NCI-H1105 (cell line): ENCODE measurements around the gene VPS13D.

Source experiments
- DNase-seq: peaks from one replicate; lab custom pipeline; 2025; lab: John Stamatoyannopoulos, UW

VPS13D gene

GRCh38 chr1:12232221-12232620 is 2.4 kb downstream of the VPS13D start:
- no peak for DNase-seq

- no peak for DNase-seq
Measured at GRCh38 chr1:12244078-12244477, 14.2 kb downstream of the VPS13D start.

DNA sequence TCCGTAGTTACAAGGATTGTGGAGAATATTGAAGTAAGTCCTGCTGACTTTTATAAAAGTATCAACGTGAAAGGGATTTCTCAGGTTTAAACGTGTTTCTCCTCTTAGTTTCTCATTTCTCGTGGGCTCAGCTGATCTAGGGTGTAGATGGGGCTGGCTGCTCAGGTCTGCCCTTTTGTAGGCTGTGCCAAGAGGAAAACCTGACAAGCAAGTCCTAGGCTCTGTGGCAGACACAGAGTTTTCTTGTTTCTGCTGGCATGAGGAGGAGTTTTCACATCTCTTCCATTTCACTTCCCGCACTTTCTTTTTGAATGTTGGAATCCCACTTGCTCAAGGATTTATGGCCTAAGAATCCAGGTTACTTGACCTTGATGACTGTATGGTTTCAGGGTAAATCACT is 14.8 kb downstream of the VPS13D start:
- no peak for DNase-seq

GRCh38 chr1:12245116-12245515 is 15.3 kb downstream of the VPS13D start:
- DNase-seq: no peak

- DNase-seq: no peak
Measured at GRCh38 chr1:12245733-12246132, 15.9 kb downstream of the VPS13D start.

DNA sequence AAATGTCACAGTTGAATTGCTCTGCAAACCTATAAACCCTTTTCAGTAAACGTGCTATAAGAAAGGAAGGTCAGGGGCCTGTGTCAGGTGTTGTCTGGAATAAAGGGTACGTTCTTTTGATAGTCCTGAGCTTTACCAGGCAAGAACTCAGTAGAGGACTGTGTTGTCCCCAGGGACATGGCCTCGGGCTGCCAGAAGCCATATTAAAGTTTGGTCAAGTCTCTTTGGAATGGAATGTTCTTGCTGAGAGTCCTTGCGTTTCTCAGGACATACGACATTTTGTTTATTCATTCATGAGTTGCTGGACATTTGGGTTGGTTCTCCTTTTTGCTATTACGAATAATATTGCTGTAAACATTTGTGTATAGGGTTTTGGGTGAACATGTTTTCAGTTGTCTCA is 16.8 kb downstream of the VPS13D start:
- DNase-seq: no peak

- no peak for DNase-seq
Measured at GRCh38 chr1:12249181-12249580, 19.4 kb downstream of the VPS13D start.

DNA sequence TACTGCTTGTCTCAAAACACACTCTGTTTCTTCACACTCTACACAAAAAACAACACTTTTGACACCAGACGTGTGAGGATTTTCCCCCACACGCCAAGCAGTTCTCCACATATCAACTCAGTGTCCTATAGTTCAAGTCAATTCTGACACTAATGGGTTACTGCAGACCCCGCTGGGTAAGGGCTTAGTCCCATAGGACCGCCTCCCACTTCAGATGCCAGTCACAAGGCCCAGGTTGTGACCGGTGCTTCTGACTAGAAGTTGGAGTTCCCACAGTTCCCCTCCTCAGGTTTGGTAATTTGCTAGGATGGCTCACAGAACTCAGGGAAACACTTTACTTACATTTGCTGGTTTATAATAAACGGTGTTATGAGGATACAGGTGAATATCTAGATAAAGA is 19.9 kb downstream of the VPS13D start:
- DNase-seq: no peak

DNA sequence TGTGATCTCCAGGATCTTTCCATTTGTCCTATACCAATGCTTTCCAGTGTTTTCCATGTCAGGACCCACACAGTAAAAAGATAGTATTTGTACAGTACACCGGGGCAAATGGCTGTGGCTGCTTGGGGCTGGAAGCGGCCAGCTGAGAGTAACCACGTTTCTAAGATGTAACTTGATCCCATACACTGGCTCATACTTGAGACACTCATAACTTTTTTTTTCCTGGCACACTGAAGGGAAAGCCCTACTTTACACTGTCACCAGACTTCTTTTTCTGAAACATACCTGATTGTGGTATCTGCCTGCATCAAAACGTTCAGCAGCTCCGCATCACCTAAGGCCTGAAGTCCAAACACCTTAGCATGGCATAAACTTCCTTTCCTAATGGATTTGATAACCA is 21.6 kb downstream of the VPS13D start:
- no peak for DNase-seq

DNA sequence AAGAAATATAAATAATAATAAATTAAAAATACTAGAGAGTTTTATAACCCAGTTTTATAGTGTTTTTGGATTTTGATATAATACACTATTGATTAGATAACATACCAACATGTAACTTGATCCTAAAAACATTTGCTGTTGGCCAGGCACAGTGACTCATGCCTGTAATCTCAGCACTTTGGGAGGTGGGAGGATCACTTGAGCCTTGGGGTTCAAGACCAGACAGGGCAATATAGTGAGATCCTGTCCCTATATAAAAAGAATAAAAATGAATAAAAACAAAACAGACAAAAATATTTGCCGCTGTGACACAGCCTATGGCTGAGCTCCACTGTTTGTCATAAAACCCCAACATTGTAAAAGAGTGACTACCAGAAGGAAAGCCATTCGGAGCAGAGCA is 26.1 kb downstream of the VPS13D start:
- DNase-seq: no peak

- no peak for DNase-seq
Measured at GRCh38 chr1:12258272-12258671, 28.4 kb downstream of the VPS13D start.

GRCh38 chr1:12269351-12269750 is 39.5 kb downstream of the VPS13D start:
- DNase-seq: no peak

- DNase-seq: no peak
Measured at GRCh38 chr1:12271033-12271432, 41.2 kb downstream of the VPS13D start.

- DNase-seq: no peak
Measured at GRCh38 chr1:12272770-12273169, 42.9 kb downstream of the VPS13D start.

DNA sequence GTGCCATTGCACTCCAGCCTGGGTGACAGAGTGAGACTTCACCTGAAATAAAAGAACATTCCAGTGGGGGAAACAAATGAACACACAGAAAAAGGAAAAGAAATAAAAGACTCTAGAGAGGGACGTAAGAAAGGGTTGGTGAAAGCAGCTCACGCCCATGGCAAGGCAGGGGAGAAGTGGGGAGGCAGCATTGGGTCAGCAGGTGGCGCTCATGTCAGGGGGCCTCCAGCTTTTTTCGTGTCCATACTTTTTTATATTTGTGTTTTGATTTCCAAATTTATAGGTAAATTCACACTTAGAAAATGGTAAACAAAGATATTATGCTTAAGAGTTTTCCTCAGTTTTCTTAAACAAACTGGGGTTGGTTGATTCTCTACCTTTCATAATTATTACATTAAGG is 45.5 kb downstream of the VPS13D start:
- no peak for DNase-seq

- DNase-seq: no peak
Measured at GRCh38 chr1:12276225-12276624, 46.4 kb downstream of the VPS13D start.

- no peak for DNase-seq
Measured at GRCh38 chr1:12279003-12279402, 49.2 kb downstream of the VPS13D start.

GRCh38 chr1:12279728-12280464 is 50.1 kb downstream of the VPS13D start:
- DNase-seq: no peak

GRCh38 chr1:12282142-12282541 is 52.3 kb downstream of the VPS13D start:
- no peak for DNase-seq

DNA sequence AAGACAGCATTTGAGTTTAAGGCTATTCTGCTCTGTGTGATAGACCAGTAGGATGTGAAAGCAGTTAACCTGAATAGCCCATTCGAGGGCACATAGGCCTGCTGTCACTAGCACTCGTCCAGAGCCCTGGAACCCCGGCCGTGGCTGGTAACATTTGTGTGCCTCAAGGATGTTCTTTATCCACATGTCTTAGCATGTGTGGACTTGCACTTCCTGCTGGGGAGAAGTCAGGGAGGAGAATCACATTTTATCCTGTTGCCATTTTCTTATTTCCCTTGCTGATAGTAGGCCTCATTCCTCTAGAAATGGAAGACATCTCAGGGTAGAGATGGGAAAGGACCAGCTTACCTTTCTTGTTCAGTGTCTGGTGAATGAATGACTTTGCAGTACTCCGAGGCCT is 54.7 kb downstream of the VPS13D start:
- DNase-seq: no peak

- DNase-seq: no peak
Measured at GRCh38 chr1:12285496-12286143, 55.8 kb downstream of the VPS13D start.

GRCh38 chr1:12287869-12288268 is 58.0 kb downstream of the VPS13D start:
- DNase-seq: no peak

GRCh38 chr1:12290828-12291227 is 61.0 kb downstream of the VPS13D start:
- no peak for DNase-seq

- no peak for DNase-seq
Measured at GRCh38 chr1:12293416-12293815, 63.6 kb downstream of the VPS13D start.
